Central memory CD8-positive, alpha-beta T cell (primary cell): Measurements from ENCODE around the gene CARNS1.

Source experiments
- ATAC-seq: fragments of 150-1000 bp; cut with Tn5 transposase; replicated peaks from 2 replicates; pipeline ENCODE4 v1.10.0; 2022; ENCODE audit warnings: mild to moderate bottlenecking, moderate FRiP score, moderate number of reproducible peaks; ENCODE audit not compliant: poor library complexity, severe bottlenecking; ENCODE audit errors: extremely low read depth
- DNase-seq, 2 donors: peaks; one replicate each; pipeline ENCODE4 v3.0.0; 2021; ENCODE audit warnings: low spot score in 2 of 2
- H3K27ac Mint-ChIP-seq: one replicate; pipeline ENCODE4 v1.8.0; 2022; ENCODE audit warnings: low read depth, mild to moderate bottlenecking, moderate library complexity, mixed read lengths
- H3K27me3 Mint-ChIP-seq: one replicate; pipeline ENCODE4 v1.8.0; 2022; ENCODE audit warnings: mixed read lengths
- H3K36me3 Mint-ChIP-seq: one replicate; pipeline ENCODE4 v1.8.0; 2022; ENCODE audit warnings: mild to moderate bottlenecking, moderate library complexity, mixed read lengths; ENCODE audit not compliant: insufficient read depth
- H3K4me1 Mint-ChIP-seq: one replicate; pipeline ENCODE4 v1.8.0; 2022; ENCODE audit warnings: mixed read lengths
- H3K4me3 Mint-ChIP-seq: one replicate; pipeline ENCODE4 v1.8.0; 2022; ENCODE audit warnings: mild to moderate bottlenecking, moderate library complexity, mixed read lengths
- H3K9me3 Mint-ChIP-seq: one replicate; pipeline ENCODE4 v1.8.0; 2022; ENCODE audit warnings: mixed read lengths

CARNS1 gene

GRCh38 chr11:67410984-67411784, 4.3 kb upstream of the CARNS1 start:
- no peak for ATAC-seq
- no peaks in the 10 kb centered on the region for H3K27me3 Mint-ChIP-seq
- H3K27ac Mint-ChIP-seq = peak overlapping the region; percentile 92
- no peak for DNase-seq
- peaks cover 78% of the 10 kb centered on the region for H3K4me1 Mint-ChIP-seq
- H3K4me3 Mint-ChIP-seq = peak overlapping the region; percentile 87
- H3K36me3 Mint-ChIP-seq = peaks cover 32% of the 10 kb centered on the region
- H3K9me3 Mint-ChIP-seq = no peaks in the 10 kb centered on the region

GRCh38 chr11:67411785-67412152, 3.7 kb upstream of the CARNS1 start:
- H3K4me1 Mint-ChIP-seq = peaks cover 78% of the 10 kb centered on the region
- no peaks in the 10 kb centered on the region for H3K9me3 Mint-ChIP-seq
- H3K27me3 Mint-ChIP-seq = no peaks in the 10 kb centered on the region
- ATAC-seq = no peak
- peak overlapping the region; percentile 87 for H3K4me3 Mint-ChIP-seq
- H3K36me3 Mint-ChIP-seq = peaks cover 26% of the 10 kb centered on the region
- H3K27ac Mint-ChIP-seq = no peak overlapping the region
- DNase-seq = no peak

- H3K4me1 Mint-ChIP-seq = peaks cover 78% of the 10 kb centered on the region
- no peaks in the 10 kb centered on the region for H3K27me3 Mint-ChIP-seq
- ATAC-seq (no peak), DNase-seq (no peak)
- H3K36me3 Mint-ChIP-seq = peaks cover 19% of the 10 kb centered on the region
- H3K4me3 Mint-ChIP-seq = peak overlapping the region; percentile 87
- H3K27ac Mint-ChIP-seq = no peak overlapping the region
- no peaks in the 10 kb centered on the region for H3K9me3 Mint-ChIP-seq
Measured at GRCh38 chr11:67412495-67413179, 2.8 kb upstream of the CARNS1 start.

GRCh38 chr11:67413266-67413849, 2.1 kb upstream of the CARNS1 start:
- ATAC-seq = no peak
- no peak for DNase-seq
- no peaks in the 10 kb centered on the region for H3K27me3 Mint-ChIP-seq
- H3K9me3 Mint-ChIP-seq = no peaks in the 10 kb centered on the region
- peaks cover 78% of the 10 kb centered on the region for H3K4me1 Mint-ChIP-seq
- peak overlapping the region; percentile 50 for H3K4me3 Mint-ChIP-seq
- no peak overlapping the region for H3K27ac Mint-ChIP-seq
- H3K36me3 Mint-ChIP-seq = peaks cover 13% of the 10 kb centered on the region

GRCh38 chr11:67416416-67417335, 1.2 kb downstream of the CARNS1 start:
- peak; percentile 60 to 79 for DNase-seq
- H3K27ac Mint-ChIP-seq = peak overlapping the region; percentile 85

GRCh38 chr11:67417425-67417824, 1.9 kb downstream of the CARNS1 start:
- H3K27ac Mint-ChIP-seq = peak overlapping the region; percentile 85
- H3K4me3 Mint-ChIP-seq = peak overlapping the region; percentile 80
- H3K9me3 Mint-ChIP-seq = no peaks in the 10 kb centered on the region
- DNase-seq = no peak
- no peaks in the 10 kb centered on the region for H3K27me3 Mint-ChIP-seq
- peaks cover 3% of the 10 kb centered on the region for H3K36me3 Mint-ChIP-seq
- H3K4me1 Mint-ChIP-seq = peaks cover 59% of the 10 kb centered on the region
- ATAC-seq = no peak

More at GRCh38 chr11:67416416-67417335, 1.2 kb downstream of the CARNS1 start:
- Mint-ChIP-seq H3K36me3 (peaks cover 3% of the 10 kb centered on the region), H3K4me1 (peaks cover 67% of the 10 kb centered on the region), H3K4me3 (peak overlapping the region; percentile 80), H3K27me3 (no peaks in the 10 kb centered on the region), H3K9me3 (no peaks in the 10 kb centered on the region)
- ATAC-seq = peak; percentile 65

GRCh38 chr11:67418476-67419281, 3.2 kb downstream of the CARNS1 start:
- ATAC-seq (no peak), DNase-seq (no peak)
- Mint-ChIP-seq H3K27ac (peak overlapping the region; percentile 69), H3K9me3 (no peaks in the 10 kb centered on the region), H3K4me1 (peaks cover 54% of the 10 kb centered on the region), H3K27me3 (no peaks in the 10 kb centered on the region), H3K36me3 (peaks cover 3% of the 10 kb centered on the region), H3K4me3 (peak overlapping the region; percentile 80)

- no peaks in the 10 kb centered on the region for H3K9me3 Mint-ChIP-seq
- peaks cover 3% of the 10 kb centered on the region for H3K36me3 Mint-ChIP-seq
- peak overlapping the region; percentile 69 for H3K27ac Mint-ChIP-seq
Measured at GRCh38 chr11:67419325-67420049, 4.0 kb downstream of the CARNS1 start.

GRCh38 chr11:67420147-67420645, 4.7 kb downstream of the CARNS1 start:
- Mint-ChIP-seq H3K27me3 (no peaks in the 10 kb centered on the region), H3K9me3 (no peaks in the 10 kb centered on the region), H3K4me1 (peaks cover 61% of the 10 kb centered on the region), H3K36me3 (peaks cover under 1% of the 10 kb centered on the region), H3K4me3 (peak overlapping the region; percentile 80), H3K27ac (peak overlapping the region; percentile 86)
- no peak for ATAC-seq
- DNase-seq = no peak

More at GRCh38 chr11:67419325-67420049, 4.0 kb downstream of the CARNS1 start:
- peaks cover 55% of the 10 kb centered on the region for H3K4me1 Mint-ChIP-seq
- no peaks in the 10 kb centered on the region for H3K27me3 Mint-ChIP-seq
- peak overlapping the region; percentile 80 for H3K4me3 Mint-ChIP-seq
- ATAC-seq (no peak), DNase-seq (no peak)

- Mint-ChIP-seq H3K4me3 (peak overlapping the region; percentile 80), H3K4me1 (peaks cover 61% of the 10 kb centered on the region), H3K9me3 (no peaks in the 10 kb centered on the region), H3K27ac (peak overlapping the region; percentile 86), H3K27me3 (no peaks in the 10 kb centered on the region), H3K36me3 (peaks cover 1% of the 10 kb centered on the region)
- peak; percentile 77 for ATAC-seq
- DNase-seq = peak; percentile 97 to 99
Measured at GRCh38 chr11:67420646-67421429, 5.4 kb downstream of the CARNS1 start.
